ENCODE measurements around the gene KRT9. TPM values are rescaled to one million over a fixed set of nuclear protein-coding genes. Genes with fewer than 3 reads are reported as not detected.

Gene KRT9
- total RNA-seq, 1 experiment from 2014 or later, result not detected

DNA sequence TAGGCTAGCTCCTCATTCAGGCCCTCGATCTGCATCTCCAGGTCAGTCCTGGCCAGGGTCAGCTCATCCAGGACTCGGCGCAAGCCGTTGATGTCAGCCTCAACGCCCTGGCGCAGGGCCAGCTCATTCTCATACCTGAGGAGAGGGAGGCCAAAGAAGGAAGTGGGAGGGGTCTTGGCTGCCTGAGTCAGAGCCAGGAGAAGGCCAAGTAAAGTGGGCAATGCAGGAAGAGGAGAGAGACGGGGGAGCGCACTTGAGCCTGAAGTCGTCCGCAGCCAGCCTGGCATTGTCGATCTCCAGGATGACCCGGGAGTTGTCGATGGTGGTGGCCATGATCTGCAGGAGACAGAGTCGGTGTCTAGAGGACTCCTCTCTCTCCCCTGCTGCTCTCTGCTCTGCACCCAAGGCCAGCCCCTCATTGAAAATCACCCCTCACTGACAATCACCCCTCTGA, 55.0 kb downstream of the KRT9 start:
- Histone ChIP-seq H3K36me3 (ENCODE audit: low read depth, low read length) (peaks cover 8% of the 10 kb centered on the region; the same call in 1 of the 2 replicates), H3K4me3 (ENCODE audit: low read length) (no peak overlapping the region), H3K27ac (ENCODE audit: low read length) (no peak overlapping the region), H2AFZ (ENCODE audit: low read length) (no peak overlapping the region), H3K9me3 (ENCODE audit: low read length) (no peaks in the 10 kb centered on the region), H3K4me2 (ENCODE audit: low read length) (peak overlapping the region; percentile 47; the same call in 1 of the 2 replicates), H3K9me2 (replicated peaks; ENCODE audit: low read length) (no peaks in the 10 kb centered on the region), H3K4me1 (ENCODE audit: insufficient read depth, low read length) (peaks cover 43% of the 10 kb centered on the region), H4K20me1 (ENCODE audit: low read length) (no peaks in the 10 kb centered on the region), H3K9ac (ENCODE audit: low read length) (no peak overlapping the region), H3F3A (ENCODE audit: low read length, unreplicated experiment) (no peaks in the 10 kb centered on the region), H3K27me3 (ENCODE audit: low read length) (no peaks in the 10 kb centered on the region), H3K79me2 (ENCODE audit: low read length) (no peaks in the 10 kb centered on the region)
- TF ChIP-seq, protein P1, sequence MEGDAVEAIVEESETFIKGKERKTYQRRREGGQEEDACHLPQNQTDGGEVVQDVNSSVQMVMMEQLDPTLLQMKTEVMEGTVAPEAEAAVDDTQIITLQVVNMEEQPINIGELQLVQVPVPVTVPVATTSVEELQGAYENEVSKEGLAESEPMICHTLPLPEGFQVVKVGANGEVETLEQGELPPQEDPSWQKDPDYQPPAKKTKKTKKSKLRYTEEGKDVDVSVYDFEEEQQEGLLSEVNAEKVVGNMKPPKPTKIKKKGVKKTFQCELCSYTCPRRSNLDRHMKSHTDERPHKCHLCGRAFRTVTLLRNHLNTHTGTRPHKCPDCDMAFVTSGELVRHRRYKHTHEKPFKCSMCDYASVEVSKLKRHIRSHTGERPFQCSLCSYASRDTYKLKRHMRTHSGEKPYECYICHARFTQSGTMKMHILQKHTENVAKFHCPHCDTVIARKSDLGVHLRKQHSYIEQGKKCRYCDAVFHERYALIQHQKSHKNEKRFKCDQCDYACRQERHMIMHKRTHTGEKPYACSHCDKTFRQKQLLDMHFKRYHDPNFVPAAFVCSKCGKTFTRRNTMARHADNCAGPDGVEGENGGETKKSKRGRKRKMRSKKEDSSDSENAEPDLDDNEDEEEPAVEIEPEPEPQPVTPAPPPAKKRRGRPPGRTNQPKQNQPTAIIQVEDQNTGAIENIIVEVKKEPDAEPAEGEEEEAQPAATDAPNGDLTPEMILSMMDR (conservative IDR thresholded peaks at IDR 0.05; ENCODE audit: low read depth, low read length), result no peak
- POLR2A ChIA-PET (ENCODE audit: unreplicated experiment), result no interaction called here
- DNase-seq (no peak), ATAC-seq (no peak)
- intact Hi-C loops (cut with micrococcal nuclease), result loop anchor here (10.0 kb wide), 1 partner anchor 712 kb away; no protein-coding TSS in a partner anchor
- CTCF ChIA-PET, result no interaction called here
- no TSS peak for BruUV-seq (replicated peaks)

DNA sequence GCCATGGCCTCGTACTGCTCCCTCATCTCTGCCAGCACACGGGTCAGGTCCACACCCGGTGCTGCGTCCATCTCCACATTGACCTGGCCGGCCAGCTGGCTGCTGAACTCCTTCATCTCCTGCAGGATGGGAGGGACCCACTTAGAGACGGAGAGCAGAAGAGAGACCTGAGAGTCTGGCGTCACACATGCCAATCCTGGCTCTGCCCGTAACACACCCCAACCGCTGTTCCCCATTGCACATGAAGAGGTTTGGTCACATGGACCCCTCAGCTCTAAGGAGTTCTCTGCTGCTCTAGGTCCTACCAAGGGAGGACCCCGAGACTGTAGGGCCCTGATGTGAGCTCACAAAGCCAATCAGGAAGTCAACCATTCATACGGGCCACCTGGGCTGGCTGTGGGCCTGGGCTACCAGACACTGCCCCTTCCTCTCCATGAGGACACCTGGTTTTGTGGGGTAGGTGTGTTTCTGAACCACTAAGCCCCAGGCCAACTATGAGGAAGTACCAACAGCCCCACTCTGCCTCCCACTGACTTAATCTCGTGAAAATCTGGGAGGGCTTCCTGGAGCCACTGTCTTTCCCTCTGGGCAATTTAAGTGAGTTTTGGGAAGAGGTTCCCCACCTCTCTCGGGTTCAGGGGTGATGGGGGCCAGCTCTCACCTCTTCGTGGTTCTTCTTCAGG, 55.6 kb downstream of the KRT9 start:
- TF ChIP-seq, protein P1 (conservative IDR thresholded peaks at IDR 0.05; ENCODE audit: low read depth, low read length), result no peak
- no peak for TF ChIP-seq EZH2 (IDR thresholded peaks at IDR 0.05; ENCODE audit: low read length, unreplicated experiment)
- TF ChIP-seq EZH2phosphoT487 (IDR thresholded peaks at IDR 0.05; ENCODE audit: borderline replicate concordance, low read length), result no peak
- Histone ChIP-seq H3K27me3 (ENCODE audit: low read length) (no peaks in the 10 kb centered on the region), H3K79me2 (ENCODE audit: low read length) (no peaks in the 10 kb centered on the region), H3K36me3 (ENCODE audit: low read depth, low read length) (peaks cover 8% of the 10 kb centered on the region; the same call in 1 of the 2 replicates), H3K9ac (ENCODE audit: low read length) (no peak overlapping the region), H3K4me3 (ENCODE audit: low read length) (no peak overlapping the region), H3K27ac (ENCODE audit: low read length) (no peak overlapping the region), H3K4me1 (ENCODE audit: insufficient read depth, low read length) (peaks cover 41% of the 10 kb centered on the region), H3F3A (ENCODE audit: low read length, unreplicated experiment) (no peaks in the 10 kb centered on the region), H3K9me2 (replicated peaks; ENCODE audit: low read length) (no peaks in the 10 kb centered on the region), H2AFZ (ENCODE audit: low read length) (no peak overlapping the region), H3K4me2 (ENCODE audit: low read length) (no peak overlapping the region), H4K20me1 (ENCODE audit: low read length) (no peaks in the 10 kb centered on the region), H3K9me3 (ENCODE audit: low read length) (no peaks in the 10 kb centered on the region)
- CTCF ChIA-PET, result no interaction called here
- POLR2A ChIA-PET (ENCODE audit: unreplicated experiment), result no interaction called here
- no peak for DNase-seq
- no TSS peak for BruUV-seq (replicated peaks)
- ATAC-seq, result no peak
- intact Hi-C loops (cut with micrococcal nuclease), result loop anchor here (10.0 kb wide), 1 partner anchor 711 kb away; no protein-coding TSS in a partner anchor

Small RNAs within 50 kb of the gene (microRNA-seq; reads per million reads assigned to microRNA genes)
- gene MIR6510 (ENCODE audit: unreplicated experiment), result 5.8 reads per million, percentile 26 among the genes with 10 or more reads in this experiment

Other genes starting within 250 kb of the KRT9 start
- gene KRT33A, start 221.2 kb downstream of the KRT9 start, total RNA-seq (2014; rRNA removed), result not detected in 2 replicates
- not detected in 2 replicates for gene KRT33B, start 202.2 kb downstream of the KRT9 start, total RNA-seq (2014; rRNA removed)
- gene KRT34, start 189.8 kb downstream of the KRT9 start, total RNA-seq (2014; rRNA removed), result 2.9 and 5.1 TPM in 2 replicates
- not detected in 2 replicates for gene KRT31, start 174.5 kb downstream of the KRT9 start, total RNA-seq (2014; rRNA removed)
- gene KRT37, start 147.5 kb downstream of the KRT9 start, total RNA-seq (2014; rRNA removed), result 3.2 and 4.6 TPM in 2 replicates
- not detected in 2 replicates for gene KRT38, start 131.1 kb downstream of the KRT9 start, total RNA-seq (2014; rRNA removed)
- gene KRT32, start 104.7 kb downstream of the KRT9 start, total RNA-seq (2014; rRNA removed), result 1.5 TPM in 2 replicates
- gene KRT35, start 90.9 kb downstream of the KRT9 start, total RNA-seq (2014; rRNA removed), result not detected in 2 replicates
- gene KRT36, start 82.1 kb downstream of the KRT9 start, total RNA-seq (2014; rRNA removed), result not detected in 2 replicates
- 1.4 TPM in 2 replicates for gene KRT13, start 66.4 kb downstream of the KRT9 start, total RNA-seq (2014; rRNA removed)
- 121 and 144 TPM in 2 replicates for gene KRT15, start 53.2 kb downstream of the KRT9 start, total RNA-seq (2014; rRNA removed)
- 2,299 and 2,451 TPM in 2 replicates for gene KRT19, start 43.8 kb downstream of the KRT9 start, total RNA-seq (2014; rRNA removed)
- gene KRT14, start 14.8 kb upstream of the KRT9 start, total RNA-seq (2014; rRNA removed), result 0.15 TPM in 1 of 2 replicates, not detected in the other
- gene KRT16, start 40.7 kb upstream of the KRT9 start, total RNA-seq (2014; rRNA removed), result 42.6 and 53.1 TPM in 2 replicates
- 92.1 and 115 TPM in 2 replicates for gene KRT17, start 52.5 kb upstream of the KRT9 start, total RNA-seq (2014; rRNA removed)
- 88.7 and 95.9 TPM in 2 replicates for gene EIF1, start 116.8 kb upstream of the KRT9 start, total RNA-seq (2014; rRNA removed)
- gene GAST, start 140.3 kb upstream of the KRT9 start, total RNA-seq (2014; rRNA removed), result not detected in 2 replicates
- 1.2 and 1.4 TPM in 2 replicates for gene HAP1, start 162.6 kb upstream of the KRT9 start, total RNA-seq (2014; rRNA removed)
- 132 and 168 TPM in 2 replicates for gene JUP, start 214.7 kb upstream of the KRT9 start, total RNA-seq (2014; rRNA removed)
- 29.6 and 35.1 TPM in 2 replicates for gene P3H4, start 239.9 kb upstream of the KRT9 start, total RNA-seq (2014; rRNA removed)
- 63.4 and 69.8 TPM in 2 replicates for gene FKBP10, start 240.9 kb upstream of the KRT9 start, total RNA-seq (2014; rRNA removed)